Erythroblast (primary cell): ENCODE results near the gene RRM2.

Source experiments
- GATA1 ChIP-seq: IDR thresholded peaks from 2 replicates; pipeline ENCODE4 v1.6.1; 2011; ENCODE audit warnings: low read depth, mild to moderate bottlenecking, control low read depth, low read length, moderate library complexity
- POLR2A ChIP-seq: IDR thresholded peaks from 2 replicates; pipeline ENCODE4 v1.6.1; 2011; ENCODE audit warnings: mild to moderate bottlenecking, low read length

- TF ChIP-seq POLR2A (no peak), GATA1 (no peak)
Measured at GRCh38 chr2:10163498-10164486, 41.3 kb downstream of the RRM2 start.
